ENCODE results near the gene MOB3A.

Gene MOB3A

GRCh38 chr19:2049741-2050348 is 46.3 kb downstream of the MOB3A start (continued):
- no peak for TF ChIP-seq MZF1 (tag by site-specific recombination; IDR thresholded peaks at IDR 0.05; ENCODE audit: borderline replicate concordance)
- TF ChIP-seq ZBTB17 (tag by site-specific recombination; IDR thresholded peaks at IDR 0.05), result peak; percentile 17; the same call in 1 of the 2 replicates
- TF ChIP-seq ZNF324 (tag by site-specific recombination; IDR thresholded peaks at IDR 0.05), result peak; percentile 90
- TF ChIP-seq PRDM10 (tag by site-specific recombination; IDR thresholded peaks at IDR 0.05), result peak; percentile 87; the same call in 1 of the 2 replicates
- no peak for TF ChIP-seq BCL6B (tag by site-specific recombination; IDR thresholded peaks at IDR 0.05)
- TF ChIP-seq ZNF169 (tag by site-specific recombination; IDR thresholded peaks at IDR 0.05), result no peak
- TF ChIP-seq SCRT2 (tag by site-specific recombination; IDR thresholded peaks at IDR 0.05), result peak; percentile 100
- peak; percentile 75 for TF ChIP-seq ZBTB21 (tag by site-specific recombination; IDR thresholded peaks at IDR 0.05)
- peak; percentile 87 for TF ChIP-seq ZIC2 (tag by site-specific recombination; IDR thresholded peaks at IDR 0.05)
- peak; percentile 82 for TF ChIP-seq ZBTB7A (tag by site-specific recombination; IDR thresholded peaks at IDR 0.05; ENCODE audit: low read depth)

- peak; percentile 97 for TF ChIP-seq ZFHX2 (tag by site-specific recombination; conservative IDR thresholded peaks at IDR 0.05)
- no peak for TF ChIP-seq ZNF645 (tag by site-specific recombination; IDR thresholded peaks at IDR 0.05)
- no peak for TF ChIP-seq GLI2 (tag by site-specific recombination; IDR thresholded peaks at IDR 0.05; ENCODE audit: borderline replicate concordance, low read depth)
- TF ChIP-seq ZNF138 (tag by site-specific recombination; IDR thresholded peaks at IDR 0.05; ENCODE audit: borderline replicate concordance), result no peak
- no peak for TF ChIP-seq ZSCAN5A (tag by site-specific recombination; IDR thresholded peaks at IDR 0.05)
- TF ChIP-seq ZNF548 (tag by site-specific recombination; IDR thresholded peaks at IDR 0.05), result no peak
- no peak for TF ChIP-seq BCL11A (tag by site-specific recombination; IDR thresholded peaks at IDR 0.05; ENCODE audit: low read depth)
- TF ChIP-seq ZNF202 (tag by site-specific recombination; IDR thresholded peaks at IDR 0.05; ENCODE audit: borderline replicate concordance), result no peak
- no peak; the same call in 1 of the 2 replicates for TF ChIP-seq ZIC2 (tag by site-specific recombination; IDR thresholded peaks at IDR 0.05)
- TF ChIP-seq EGR2 (tag by site-specific recombination; IDR thresholded peaks at IDR 0.05; ENCODE audit: low read depth), result peak; percentile 93
- no peak for TF ChIP-seq ZNF18 (tag by site-specific recombination; IDR thresholded peaks at IDR 0.05)
- Histone ChIP-seq H3K36me3 (ENCODE audit: control insufficient read depth in 2 of 2, insufficient read depth in 1 of 2, low read length in 2 of 2) (peaks cover 0 to 48% of the 10 kb centered on the region in 2 experiments; a peak in 1 of 3 replicates), H3K27ac (ENCODE audit: extremely low read depth, low read depth, low read length) (peak overlapping the region; percentile 47; the same call in 1 of the 2 replicates), H3K4me3 (ENCODE audit: low read depth, low read length) (peak overlapping the region; percentile 55), H3K9me3 (ENCODE audit: control insufficient read depth, insufficient read depth, low read depth, low read length) (no peaks in the 10 kb centered on the region), H3K4me1 (ENCODE audit: control insufficient read depth, insufficient read depth, low read length) (peaks cover 3% of the 10 kb centered on the region; the same call in 1 of the 2 replicates)
- ChIA-PET POLR2A (interaction anchor here (0.7 to 3.5 kb wide), 6 partner anchors 10 to 173 kb away, joined by 3 to 17 read pairs (median 4); no protein-coding TSS in a partner anchor), CTCF (interaction anchor here (0.6 to 0.7 kb wide), 2 partner anchors 29 to 120 kb away, joined by 3 to 4 read pairs; no protein-coding TSS in a partner anchor)
Measured at GRCh38 chr19:2048959-2049740, 47.0 kb downstream of the MOB3A start.

Data from HEK293 (cell line).